ENCODE results near the gene CYB5R4.
"Not testable (repeated sequence)": the region's sequence is repeated elsewhere in the genome, so short reads cannot be mapped to it uniquely, and the experiment has no call there.

The CYB5R4 gene

GRCh38 chr6:83904395-83904794 is 44.9 kb downstream of the CYB5R4 start:
- TF ChIP-seq CTCF (IDR thresholded peaks at IDR 0.05; ENCODE audit: low read depth, low read length) = no peak
- no peak for TF ChIP-seq POLR2A (IDR thresholded peaks at IDR 0.05; ENCODE audit: extremely low read depth, insufficient read length)
- no peak for TF ChIP-seq MAX (IDR thresholded peaks at IDR 0.05; ENCODE audit: low read depth, low read length)
- no peak overlapping the region for H3K4me3 ChIP-seq (ENCODE audit: low read depth, low read length)
- no peak for DNase-seq (ENCODE audit: low read depth)

GRCh38 chr6:83905648-83906047 is 46.2 kb downstream of the CYB5R4 start:
- H3K4me3 ChIP-seq (ENCODE audit: low read depth, low read length) = no peak overlapping the region
- TF ChIP-seq CTCF (IDR thresholded peaks at IDR 0.05; ENCODE audit: low read depth, low read length) (no peak), MAX (IDR thresholded peaks at IDR 0.05; ENCODE audit: low read depth, low read length) (no peak), POLR2A (IDR thresholded peaks at IDR 0.05; ENCODE audit: extremely low read depth, insufficient read length) (no peak), MYC (IDR thresholded peaks at IDR 0.05; ENCODE audit: low read depth, low read length) (no peak)
- no peak for DNase-seq (ENCODE audit: low read depth)

GRCh38 chr6:83907623-83908390 is 48.3 kb downstream of the CYB5R4 start:
- not testable (repeated sequence) for H3K4me3 ChIP-seq (ENCODE audit: low read depth, low read length); DNase-seq (ENCODE audit: low read depth)

- no peak for DNase-seq (ENCODE audit: low read depth)
- TF ChIP-seq MAX (IDR thresholded peaks at IDR 0.05; ENCODE audit: low read depth, low read length) (no peak), MYC (IDR thresholded peaks at IDR 0.05; ENCODE audit: low read depth, low read length) (no peak), CTCF (IDR thresholded peaks at IDR 0.05; ENCODE audit: low read depth, low read length) (no peak), POLR2A (IDR thresholded peaks at IDR 0.05; ENCODE audit: extremely low read depth, insufficient read length) (no peak)
- H3K4me3 ChIP-seq (ENCODE audit: low read depth, low read length) = no peak overlapping the region
These were observed 49.3 kb downstream of the CYB5R4 start for GRCh38 chr6:83908813-83909212.

GRCh38 chr6:83911278-83911677 is 51.8 kb downstream of the CYB5R4 start:
- no peak for DNase-seq (ENCODE audit: low read depth)
- TF ChIP-seq MYC (IDR thresholded peaks at IDR 0.05; ENCODE audit: low read depth, low read length) = no peak
- TF ChIP-seq MAX (IDR thresholded peaks at IDR 0.05; ENCODE audit: low read depth, low read length) = no peak
- no peak for TF ChIP-seq CTCF (IDR thresholded peaks at IDR 0.05; ENCODE audit: low read depth, low read length)
- TF ChIP-seq POLR2A (IDR thresholded peaks at IDR 0.05; ENCODE audit: extremely low read depth, insufficient read length) = no peak
- no peak overlapping the region for H3K4me3 ChIP-seq (ENCODE audit: low read depth, low read length)

GRCh38 chr6:83914953-83915352 is 55.5 kb downstream of the CYB5R4 start:
- TF ChIP-seq MYC (IDR thresholded peaks at IDR 0.05; ENCODE audit: low read depth, low read length) (no peak), MAX (IDR thresholded peaks at IDR 0.05; ENCODE audit: low read depth, low read length) (no peak), CTCF (IDR thresholded peaks at IDR 0.05; ENCODE audit: low read depth, low read length) (no peak), POLR2A (IDR thresholded peaks at IDR 0.05; ENCODE audit: extremely low read depth, insufficient read length) (no peak)
- peak; percentile 3 for DNase-seq (ENCODE audit: low read depth)
- H3K4me3 ChIP-seq (ENCODE audit: low read depth, low read length) = no peak overlapping the region

All from NB4 (cell line).